COR-L47 (cell line): ENCODE measurements around the gene RNF44.
"Not testable (repeated sequence)": the region's sequence is repeated elsewhere in the genome, so short reads cannot be mapped to it uniquely, and the experiment has no call there.

Experiments used
- DNase-seq: peaks from one replicate; lab custom pipeline; 2025; lab: John Stamatoyannopoulos, UW

Gene RNF44

GRCh38 chr5:176519810-176520720 lies 17.1 kb downstream of the RNF44 start:
- no peak for DNase-seq

DNA sequence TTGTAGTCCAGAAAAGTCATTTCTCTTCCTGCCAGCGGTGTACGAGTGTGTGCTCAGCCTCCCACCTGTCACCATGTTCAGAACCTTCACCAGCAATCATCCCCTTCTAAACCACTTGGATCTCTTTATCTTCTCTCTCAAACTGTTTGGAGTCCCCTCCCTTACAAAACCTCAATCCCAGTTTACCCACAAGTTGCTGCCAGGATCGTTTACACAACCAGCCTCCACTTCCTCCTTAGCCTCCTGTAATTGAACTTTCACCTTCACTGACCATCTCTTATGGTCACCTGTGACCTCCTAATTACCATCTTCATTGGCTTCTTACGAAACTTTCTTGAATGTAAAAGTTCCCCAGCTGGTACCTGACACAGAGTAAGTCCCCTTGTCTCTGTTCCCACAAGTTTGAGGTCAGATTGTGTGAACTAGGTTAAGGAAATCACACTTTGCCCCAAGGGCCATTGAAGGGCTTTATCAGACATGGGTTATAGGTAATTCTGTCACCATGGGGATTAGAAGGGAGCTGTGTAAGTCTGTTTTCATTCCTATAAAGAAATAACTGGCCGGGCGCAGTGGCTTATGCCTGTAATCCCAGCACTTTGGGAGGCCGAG lies 20.0 kb downstream of the RNF44 start:
- DNase-seq: no peak

- no peak for DNase-seq
These were observed 21.8 kb downstream of the RNF44 start for GRCh38 chr5:176515396-176515795.

GRCh38 chr5:176514244-176514950 lies 22.8 kb downstream of the RNF44 start:
- DNase-seq: no peak

- no peak for DNase-seq
These were observed 23.4 kb downstream of the RNF44 start for GRCh38 chr5:176513788-176514187.

DNA sequence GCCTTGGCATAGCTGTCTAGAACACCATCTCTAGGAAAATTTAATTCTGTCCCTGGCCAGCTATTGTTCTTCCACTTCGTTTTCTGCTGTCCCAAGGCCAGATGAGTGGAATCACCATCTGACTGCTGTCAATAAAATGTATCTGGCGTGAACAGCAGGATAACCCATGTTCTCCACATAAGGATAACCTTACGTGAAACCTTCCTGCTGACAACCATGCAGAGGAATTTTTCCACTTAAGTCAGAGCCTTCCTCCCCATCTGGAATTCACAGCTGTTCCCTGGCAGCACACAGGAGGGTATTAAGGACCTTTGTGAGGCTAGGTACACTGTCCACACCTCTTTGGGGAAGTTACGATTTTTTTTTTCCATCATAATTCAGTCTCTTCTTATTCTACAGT lies 28.6 kb downstream of the RNF44 start:
- no peak for DNase-seq

DNA sequence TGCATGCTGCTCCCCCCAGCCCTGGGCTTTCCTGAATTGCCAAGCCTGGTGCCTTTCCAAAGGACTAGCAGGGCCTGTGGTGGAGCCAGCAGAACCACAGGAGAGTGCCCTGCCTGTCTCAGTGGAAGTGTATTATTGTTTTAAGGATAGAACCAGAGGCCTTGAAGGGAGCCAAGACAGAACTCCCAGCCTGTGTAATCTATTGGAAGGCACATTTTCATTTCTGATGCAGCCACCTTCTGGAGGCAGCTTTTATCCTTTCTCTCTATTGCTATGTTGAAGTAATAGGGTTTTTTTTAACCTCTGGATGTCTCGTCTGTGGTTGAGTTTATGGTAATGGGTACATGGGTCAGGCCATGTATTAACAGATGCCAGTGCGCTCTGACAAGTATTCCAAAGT lies 29.3 kb downstream of the RNF44 start:
- no peak for DNase-seq

DNA sequence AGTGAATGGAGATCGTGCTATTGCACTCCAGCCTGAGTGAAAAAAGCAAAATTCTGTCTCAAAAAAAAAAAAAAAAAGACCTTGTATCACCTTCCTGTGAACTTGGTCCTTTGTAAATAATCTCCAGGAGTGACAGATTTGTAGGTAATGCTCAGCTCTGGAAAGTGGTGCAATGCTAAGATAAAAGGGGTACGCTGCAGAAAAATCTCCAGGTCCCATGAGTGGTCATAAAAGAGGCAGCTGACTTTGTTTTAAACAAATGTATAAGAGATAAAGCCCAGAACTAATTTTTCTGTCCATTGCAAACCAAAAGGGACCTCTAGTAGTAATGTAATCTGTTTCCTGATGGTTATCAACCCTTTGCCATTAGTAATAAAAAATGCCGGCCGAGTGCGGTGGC lies 33.7 kb downstream of the RNF44 start:
- DNase-seq: no peak

DNA sequence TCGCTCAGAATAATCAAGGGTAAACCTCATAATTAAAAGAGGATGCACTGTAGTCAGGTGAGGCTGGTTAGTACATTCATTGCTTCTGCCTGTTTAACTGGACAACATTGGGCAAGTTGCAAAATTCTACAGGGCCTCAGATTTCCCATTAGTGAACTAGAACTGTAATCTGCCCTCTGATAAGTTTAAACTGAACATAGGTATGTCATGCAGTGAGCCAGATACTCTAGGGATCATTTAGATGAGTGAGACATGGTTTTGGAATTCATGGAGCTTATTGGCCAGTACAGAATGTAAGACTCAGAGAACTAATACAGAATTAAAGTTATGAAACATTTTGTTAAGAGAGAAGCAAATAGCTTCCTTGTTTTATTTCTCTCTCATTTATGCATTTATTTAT lies 35.9 kb downstream of the RNF44 start:
- no peak for DNase-seq

DNA sequence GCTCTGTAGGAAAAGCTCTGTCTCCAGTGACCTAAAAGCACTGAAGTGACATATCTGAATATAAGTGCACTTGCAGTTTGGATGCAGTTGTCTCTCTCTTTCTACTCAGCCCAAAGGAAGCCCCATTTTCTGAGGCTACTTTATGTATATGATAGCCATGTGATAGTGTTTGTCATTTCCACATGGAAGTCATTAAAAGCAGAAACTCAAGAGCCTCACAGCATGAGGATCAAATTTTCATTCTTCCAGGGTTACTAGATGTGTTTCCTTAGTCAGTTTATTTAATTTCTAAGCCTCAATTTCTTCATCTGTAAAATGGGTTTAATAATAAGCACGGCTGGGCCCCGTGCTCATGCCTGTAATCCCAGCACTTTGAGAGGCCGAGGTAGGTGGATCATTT lies 36.7 kb downstream of the RNF44 start:
- no peak for DNase-seq

GRCh38 chr5:176499273-176499672 lies 37.9 kb downstream of the RNF44 start:
- no peak for DNase-seq

DNA sequence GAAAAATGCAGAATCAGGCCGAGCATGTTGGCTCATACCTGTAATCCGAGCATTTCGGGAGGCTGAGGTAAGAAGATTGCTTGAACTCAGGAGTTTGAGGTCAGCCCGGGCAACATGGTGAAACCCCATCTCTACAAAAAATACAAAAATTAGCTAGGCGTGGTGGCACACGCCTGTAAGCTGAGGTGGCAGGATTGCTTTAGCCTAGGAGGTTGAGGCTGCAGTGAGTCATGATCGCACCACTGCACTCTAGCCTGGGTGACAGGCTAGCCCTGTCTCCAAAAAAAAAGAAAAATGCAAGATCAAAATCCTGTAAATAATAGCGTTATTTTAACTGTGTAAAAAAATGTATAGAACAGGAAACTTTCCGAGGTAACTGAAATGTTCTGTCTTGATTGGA lies 39.4 kb downstream of the RNF44 start:
- no peak for DNase-seq

GRCh38 chr5:176492431-176492830 lies 44.8 kb downstream of the RNF44 start:
- DNase-seq: no peak

DNA sequence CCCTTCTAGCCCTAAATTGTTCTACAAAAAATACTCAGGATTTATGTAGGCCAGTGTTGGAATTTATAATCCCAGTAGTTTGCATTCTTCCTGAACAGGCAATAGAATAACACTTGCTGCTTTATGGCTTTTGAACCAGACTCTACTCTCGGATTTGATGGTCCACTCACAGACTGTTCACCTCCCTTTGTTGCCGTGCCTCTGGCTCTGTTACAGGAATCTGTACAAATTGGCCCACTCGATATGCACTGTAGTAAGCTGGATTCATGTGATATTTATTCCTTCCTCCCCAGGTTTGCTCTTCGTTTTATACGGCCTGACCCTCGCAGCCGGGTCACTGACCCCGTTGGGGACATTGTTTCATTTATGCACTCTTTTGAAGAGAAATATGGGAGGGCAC lies 45.3 kb downstream of the RNF44 start:
- no peak for DNase-seq

DNA sequence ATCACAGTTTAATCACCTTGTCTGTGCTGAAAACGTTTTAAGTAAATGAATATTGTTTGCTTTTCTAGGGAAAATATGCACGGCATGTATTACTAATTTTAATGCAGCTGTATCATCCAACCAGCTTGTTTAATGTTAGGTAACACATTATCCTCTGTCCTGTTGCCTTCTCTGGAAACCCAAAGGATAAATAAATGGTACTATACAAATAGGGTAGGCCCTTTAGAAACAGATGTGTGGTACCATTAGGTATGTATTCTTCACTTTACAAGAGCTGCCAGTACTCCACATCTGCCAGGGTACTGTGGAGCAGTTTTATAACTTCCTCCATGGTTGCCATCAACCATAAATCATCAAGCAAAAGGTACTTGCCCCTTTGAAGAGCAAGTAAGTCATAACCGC lies 46.1 kb downstream of the RNF44 start:
- no peak for DNase-seq

GRCh38 chr5:176490301-176490700 lies 46.9 kb downstream of the RNF44 start:
- DNase-seq: no peak

- DNase-seq: no peak
These were observed 48.1 kb downstream of the RNF44 start for GRCh38 chr5:176489077-176489476.

GRCh38 chr5:176487160-176487559 lies 50.0 kb downstream of the RNF44 start:
- DNase-seq: not testable (repeated sequence)

GRCh38 chr5:176486189-176486757 lies 50.9 kb downstream of the RNF44 start:
- no peak for DNase-seq

- DNase-seq: no peak
These were observed 52.0 kb downstream of the RNF44 start for GRCh38 chr5:176485176-176485575.

DNA sequence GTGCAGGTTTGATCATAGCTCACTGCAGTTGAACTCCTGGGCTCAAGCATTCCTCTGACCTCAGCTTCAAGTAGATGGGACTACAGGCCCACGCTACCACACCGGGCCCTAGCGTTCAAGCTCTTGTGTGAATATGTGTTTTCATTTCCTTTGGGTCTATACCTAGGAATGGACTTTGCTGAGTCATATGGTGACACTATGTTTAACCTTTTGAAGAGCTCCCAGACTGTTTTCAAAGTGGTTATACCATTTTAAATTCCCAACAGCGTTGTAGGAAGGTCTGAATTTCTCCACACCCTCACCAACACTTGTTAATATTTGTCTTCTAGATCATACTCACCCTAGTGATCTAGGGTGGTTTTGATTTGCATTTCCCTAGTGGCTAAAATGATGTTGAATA lies 55.5 kb downstream of the RNF44 start:
- DNase-seq: no peak
